A673 (cell line): ENCODE results near the gene RNF26. TPM values are rescaled to one million over a fixed set of nuclear protein-coding genes. Genes with fewer than 3 reads are reported as not detected.

ENCODE experiments used
- BruUV-seq: library from RNA; stranded (reverse); fragments of 400-500 nt; replicated peaks from 2 replicates; lab custom pipeline; 2021; lab: Mats Ljungman, UMichigan
- CTCF ChIA-PET: fragments of 300-600 bp; sonication (Branson Sonifier 250); formaldehyde crosslinking; loops from one replicate; lab custom pipeline; 2022; ENCODE audit warnings: antibody characterized with exemption; lab: Charles Lee
- POLR2A ChIA-PET: fragments of 300-600 bp; sonication (Branson Sonifier 250); formaldehyde crosslinking; loops from one replicate; lab custom pipeline; 2022; ENCODE audit warnings: antibody characterized with exemption; ENCODE audit not compliant: low non-redundant PET; lab: Charles Lee
- DNase-seq: peaks from one replicate; pipeline ENCODE4 v3.0.0-alpha.2; 2015; ENCODE audit warnings: low spot score
- H3K27ac ChIP-seq: fragments of 200-600 bp; sonication (generic); 2 replicates; pipeline ENCODE4 v1.5.1; 2016; ENCODE audit warnings: mixed run types, low read depth, mild to moderate bottlenecking, mixed read lengths, antibody characterized with exemption, low read length; ENCODE audit not compliant: poor library complexity, severe bottlenecking
- H3K27me3 ChIP-seq: fragments of 200-600 bp; sonication (generic); replicated peaks from 2 replicates; pipeline ENCODE4 v1.6.1; 2017; ENCODE audit warnings: mixed run types, low read depth, mild to moderate bottlenecking, mixed read lengths, antibody characterized with exemption, low read length; ENCODE audit not compliant: insufficient read depth, poor library complexity
- H3K36me3 ChIP-seq: fragments of 200-600 bp; sonication (generic); 2 replicates; pipeline ENCODE4 v1.6.1; 2016; ENCODE audit warnings: mixed run types, mild to moderate bottlenecking, mixed read lengths, antibody characterized with exemption, low read length; ENCODE audit not compliant: insufficient read depth, poor library complexity, severe bottlenecking
- H3K4me1 ChIP-seq: fragments of 200-600 bp; sonication (generic); 2 replicates; pipeline ENCODE4 v1.6.1; 2017; ENCODE audit warnings: mixed run types, mild to moderate bottlenecking, mixed read lengths, antibody characterized with exemption, low read length; ENCODE audit not compliant: insufficient read depth, poor library complexity, severe bottlenecking
- H3K4me3 ChIP-seq: fragments of 200-600 bp; sonication (generic); 2 replicates; pipeline ENCODE4 v1.5.1; 2016; ENCODE audit warnings: low read depth, mixed run types, mild to moderate bottlenecking, mixed read lengths, low read length; ENCODE audit not compliant: poor library complexity, severe bottlenecking
- H3K9me3 ChIP-seq: fragments of 200-600 bp; sonication (generic); 2 replicates; pipeline ENCODE4 v1.6.1; 2016; ENCODE audit warnings: mixed run types, low read depth, mild to moderate bottlenecking, mixed read lengths, antibody characterized with exemption, low read length; ENCODE audit not compliant: poor library complexity, severe bottlenecking
- CTCF ChIP-seq: fragments of 300-800, 200-600 bp; sonication (generic); conservative IDR thresholded peaks from 2 replicates; pipeline ENCODE4 v1.5.1; 2017; ENCODE audit warnings: low read depth, mild to moderate bottlenecking, antibody characterized with exemption, low read length, moderate library complexity, mixed read lengths
- EZH2 ChIP-seq: fragments of 200-600 bp; sonication (generic); IDR thresholded peaks from 2 replicates; pipeline ENCODE4 v1.6.1; 2017; ENCODE audit warnings: borderline replicate concordance, low read depth, mild to moderate bottlenecking, mixed read lengths, antibody characterized with exemption, low read length; ENCODE audit not compliant: poor library complexity, severe bottlenecking
- intact Hi-C: fragments of 100-400 bp; cut with micrococcal nuclease; formaldehyde crosslinking; loops from one replicate; pipeline ENCODE4 v1.10.0; 2022; ENCODE audit not compliant: unreplicated experiment
- total RNA-seq: library from RNA; stranded (reverse); gene quantifications from 2 replicates; pipeline ENCODE4 v1.2.3, GENCODE V29; 2021

RNF26 gene
- total RNA-seq, 1 experiment from 2014 or later = 81.3 TPM

DNA sequence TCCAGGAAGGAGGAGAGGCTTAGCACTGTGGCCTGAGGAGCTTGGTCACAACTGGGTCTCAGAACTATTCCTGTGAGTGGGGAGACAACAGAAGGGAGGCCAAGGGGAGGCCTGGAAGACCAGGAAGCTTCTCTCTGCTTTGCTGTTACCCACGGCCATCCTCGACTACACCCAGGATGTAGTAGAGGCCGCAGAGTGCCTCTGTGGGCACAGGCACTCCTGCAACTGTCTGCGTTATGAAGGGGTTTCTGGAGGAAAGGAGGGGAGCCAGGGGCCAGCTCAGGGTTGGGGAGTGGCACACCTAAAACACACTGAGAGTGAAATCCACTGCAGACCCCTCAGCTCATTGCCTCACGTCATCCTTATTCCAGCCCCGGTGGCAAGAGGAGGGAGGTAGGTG is 16.0 kb downstream of the RNF26 start:
- BruUV-seq = no TSS peak
- TF ChIP-seq EZH2 = no peak
- TF ChIP-seq CTCF = no peak
- Histone ChIP-seq H3K4me3 (no peak overlapping the region), H3K27ac (no peak overlapping the region), H3K27me3 (no peaks in the 10 kb centered on the region), H3K4me1 (no peaks in the 10 kb centered on the region), H3K36me3 (no peaks in the 10 kb centered on the region), H3K9me3 (no peaks in the 10 kb centered on the region)
- ChIA-PET CTCF (interaction anchor here (1.5 kb wide), 1 partner anchor 10 kb away, joined by 6 read pairs; no protein-coding TSS in a partner anchor), POLR2A (no interaction called here)
- intact Hi-C loops = loop anchor here (10.0 kb wide), 1 partner anchor 754 kb away; no protein-coding TSS in a partner anchor
- no peak for DNase-seq

GRCh38 chr11:119351232-119351631 is 16.9 kb downstream of the RNF26 start:
- Histone ChIP-seq H3K36me3 (no peaks in the 10 kb centered on the region), H3K27ac (no peak overlapping the region), H3K4me3 (no peak overlapping the region), H3K9me3 (no peaks in the 10 kb centered on the region), H3K4me1 (no peaks in the 10 kb centered on the region), H3K27me3 (no peaks in the 10 kb centered on the region)
- ChIA-PET CTCF (no interaction called here), POLR2A (no interaction called here)
- TF ChIP-seq EZH2 (no peak), CTCF (no peak)
- intact Hi-C loops = loop anchor here (10.0 kb wide), 1 partner anchor 754 kb away; no protein-coding TSS in a partner anchor
- no TSS peak for BruUV-seq
- DNase-seq = no peak

DNA sequence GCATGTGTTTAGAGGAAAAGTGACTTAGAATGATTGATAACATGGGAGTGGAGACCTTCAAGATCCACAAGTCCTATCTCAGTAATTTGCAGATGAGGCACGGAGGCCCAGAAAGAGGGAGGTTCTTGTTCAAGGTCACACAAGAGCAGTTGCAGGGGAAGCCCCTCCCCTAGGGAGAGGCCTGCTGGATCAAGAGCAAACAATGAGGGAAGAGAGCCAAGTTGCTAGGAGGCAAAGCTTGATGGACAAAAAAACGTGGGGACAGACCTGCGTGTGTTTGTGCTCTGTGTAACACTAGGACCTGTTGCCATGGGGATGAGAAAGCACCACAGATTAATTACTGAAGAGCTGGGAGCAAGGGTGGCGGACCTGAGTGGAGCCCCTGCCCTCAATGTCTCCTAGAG is 18.5 kb downstream of the RNF26 start:
- intact Hi-C loops = loop anchor here (10.0 kb wide), 1 partner anchor 752 kb away; no protein-coding TSS in a partner anchor

More for the DNA sequence above, 18.5 kb downstream of the RNF26 start:
- no peaks in the 10 kb centered on the region for H3K36me3 ChIP-seq
- no peak overlapping the region for H3K4me3 ChIP-seq
- H3K27ac ChIP-seq = no peak overlapping the region
- TF ChIP-seq CTCF = no peak
- no peak for TF ChIP-seq EZH2
- DNase-seq = no peak
- no peaks in the 10 kb centered on the region for H3K27me3 ChIP-seq
- POLR2A ChIA-PET = no interaction called here
- H3K4me1 ChIP-seq = no peaks in the 10 kb centered on the region
- BruUV-seq = no TSS peak
- no peaks in the 10 kb centered on the region for H3K9me3 ChIP-seq
- CTCF ChIA-PET = interaction anchor here (0.6 kb wide), 1 partner anchor 70 kb away, joined by 8 read pairs; the partner anchor contains the start of gene THY1
